Testis (tissue), 2 donors: Measurements from ENCODE around the gene FAM47E.

Experiments used
- POLR2A ChIP-seq: fragments of 450-650 bp; IDR thresholded peaks from one replicate; pipeline ENCODE4 v1.6.1; 2017; ENCODE audit warnings: antibody characterized with exemption, mild to moderate bottlenecking, moderate library complexity
- TF ChIP-seq, protein P1 (sequence below), 3 experiments: fragments of 450-650 bp in 2 of 3; fragments of 200-600 bp in 1 of 3; sonication (generic) in 1 of 3; IDR thresholded peaks; one replicate each; pipeline ENCODE4 v1.5.1; 2016 to 2019; ENCODE audit warnings: antibody characterized with exemption in 3 of 3, mild to moderate bottlenecking in 2 of 3, moderate library complexity in 1 of 3

DNA sequence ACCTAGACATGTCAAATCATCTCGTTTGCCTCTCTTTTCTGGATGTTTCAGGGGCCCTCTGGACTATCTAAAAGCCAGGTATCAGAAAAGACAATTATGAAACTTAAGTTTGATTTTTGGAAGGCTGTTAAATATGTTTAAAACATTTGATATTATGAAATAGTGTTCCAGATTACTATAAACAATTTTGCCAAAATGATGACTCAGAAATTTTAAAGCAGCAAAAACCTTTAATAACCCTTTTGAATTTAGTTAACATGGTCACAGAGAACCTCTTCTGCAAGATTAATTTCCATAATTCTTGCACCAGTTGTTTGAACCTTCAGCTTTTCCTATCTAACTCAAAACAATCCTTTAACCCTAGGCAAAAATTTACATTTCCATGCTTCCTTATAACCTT lies 18.8 kb upstream of the FAM47E start:
- TF ChIP-seq, protein P1, sequence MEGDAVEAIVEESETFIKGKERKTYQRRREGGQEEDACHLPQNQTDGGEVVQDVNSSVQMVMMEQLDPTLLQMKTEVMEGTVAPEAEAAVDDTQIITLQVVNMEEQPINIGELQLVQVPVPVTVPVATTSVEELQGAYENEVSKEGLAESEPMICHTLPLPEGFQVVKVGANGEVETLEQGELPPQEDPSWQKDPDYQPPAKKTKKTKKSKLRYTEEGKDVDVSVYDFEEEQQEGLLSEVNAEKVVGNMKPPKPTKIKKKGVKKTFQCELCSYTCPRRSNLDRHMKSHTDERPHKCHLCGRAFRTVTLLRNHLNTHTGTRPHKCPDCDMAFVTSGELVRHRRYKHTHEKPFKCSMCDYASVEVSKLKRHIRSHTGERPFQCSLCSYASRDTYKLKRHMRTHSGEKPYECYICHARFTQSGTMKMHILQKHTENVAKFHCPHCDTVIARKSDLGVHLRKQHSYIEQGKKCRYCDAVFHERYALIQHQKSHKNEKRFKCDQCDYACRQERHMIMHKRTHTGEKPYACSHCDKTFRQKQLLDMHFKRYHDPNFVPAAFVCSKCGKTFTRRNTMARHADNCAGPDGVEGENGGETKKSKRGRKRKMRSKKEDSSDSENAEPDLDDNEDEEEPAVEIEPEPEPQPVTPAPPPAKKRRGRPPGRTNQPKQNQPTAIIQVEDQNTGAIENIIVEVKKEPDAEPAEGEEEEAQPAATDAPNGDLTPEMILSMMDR (IDR thresholded peaks at IDR 0.05), result no peak
- TF ChIP-seq POLR2A, result no peak
